Lower leg skin (tissue), 3 donors: ENCODE results near the gene MIA2.

Experiments
- CTCF ChIP-seq, 3 donors: fragments of 450-650 bp; IDR thresholded peaks; one replicate each; pipeline ENCODE4 v1.5.1; 2016; ENCODE audit warnings: antibody characterized with exemption in 3 of 3, mild to moderate bottlenecking in 3 of 3, moderate library complexity in 2 of 3
- POLR2A ChIP-seq, 2 donors: fragments of 450-650 bp; IDR thresholded peaks; one replicate each; pipeline ENCODE4 v1.6.1; 2016 to 2017; ENCODE audit warnings: antibody characterized with exemption in 2 of 2, mild to moderate bottlenecking in 1 of 2, moderate library complexity in 1 of 2

- TF ChIP-seq POLR2A (IDR thresholded peaks at IDR 0.05) (no peak), CTCF (IDR thresholded peaks at IDR 0.05) (no peak)
Observed at GRCh38 chr14:39233680-39234326, at the start of gene MIA2.
